AG10803 (cell line): Measurements from ENCODE around the gene STAB1.
A peak's percentile ranks its signal among the peaks of the same experiment; 100 is the strongest.

Experiments
- DNase-seq: peaks from one replicate; pipeline ENCODE4 v3.0.0; 2010; ENCODE audit warnings: low read depth
- H3K4me3 ChIP-seq: 2 replicates; pipeline ENCODE4 v1.5.1; 2011; ENCODE audit warnings: mild to moderate bottlenecking, low read length, control low read depth
- CTCF ChIP-seq: conservative IDR thresholded peaks from 2 replicates; pipeline ENCODE4 v1.5.1; 2011; ENCODE audit warnings: mild to moderate bottlenecking, low read length, control low read depth, inconsistent platforms

The STAB1 gene

GRCh38 chr3:52536369-52537164 lies 41.4 kb downstream of the STAB1 start, which contains the start of gene UQCC5:
TSS of gene UQCC5 (plus strand) at chr3:52536605. CDS start at chr3:52536756, 151 bp downstream.
- TF ChIP-seq CTCF: no peak

GRCh38 chr3:52537165-52537620 lies 42.1 kb downstream of the STAB1 start:
- peak; percentile 2; the same call in 1 of the 2 replicates for TF ChIP-seq CTCF
- no peak for DNase-seq

More at GRCh38 chr3:52536369-52537164, 41.4 kb downstream of the STAB1 start, which contains the start of gene UQCC5:
- H3K4me3 ChIP-seq: peak within 1 kb of the TSS; percentile 88
- peak; percentile 98 for DNase-seq

GRCh38 chr3:52537726-52538421 lies 42.7 kb downstream of the STAB1 start:
- DNase-seq: no peak
- H3K4me3 ChIP-seq: peak overlapping the region; percentile 88
- no peak for TF ChIP-seq CTCF

More at GRCh38 chr3:52537165-52537620, 42.1 kb downstream of the STAB1 start:
- H3K4me3 ChIP-seq: peak overlapping the region; percentile 88

- no peak for DNase-seq
- no peak overlapping the region for H3K4me3 ChIP-seq
- no peak for TF ChIP-seq CTCF
Observed at GRCh38 chr3:52539010-52539653, 44.0 kb downstream of the STAB1 start.

- no peak overlapping the region for H3K4me3 ChIP-seq
- DNase-seq: no peak
- no peak for TF ChIP-seq CTCF
Observed at GRCh38 chr3:52541050-52541449, 45.9 kb downstream of the STAB1 start.

- no peak for TF ChIP-seq CTCF
- H3K4me3 ChIP-seq: no peak overlapping the region
- DNase-seq: no peak
Observed at GRCh38 chr3:52544937-52545336, 49.8 kb downstream of the STAB1 start.
